WI38 (cell line): ENCODE results near the gene HLA-DMA.
A peak's percentile ranks its signal among the peaks of the same experiment; 100 is the strongest.

Experiments
- H3K4me3 ChIP-seq: 2 replicates; pipeline ENCODE4 v1.5.1; 2011; ENCODE audit warnings: low read depth, mild to moderate bottlenecking, control low read depth, low read length
- TF ChIP-seq, protein P1 (sequence below): IDR thresholded peaks from 2 replicates; pipeline ENCODE4 v1.5.1; 2012; ENCODE audit warnings: low read depth, mild to moderate bottlenecking, control low read depth, low read length

HLA-DMA gene

DNA sequence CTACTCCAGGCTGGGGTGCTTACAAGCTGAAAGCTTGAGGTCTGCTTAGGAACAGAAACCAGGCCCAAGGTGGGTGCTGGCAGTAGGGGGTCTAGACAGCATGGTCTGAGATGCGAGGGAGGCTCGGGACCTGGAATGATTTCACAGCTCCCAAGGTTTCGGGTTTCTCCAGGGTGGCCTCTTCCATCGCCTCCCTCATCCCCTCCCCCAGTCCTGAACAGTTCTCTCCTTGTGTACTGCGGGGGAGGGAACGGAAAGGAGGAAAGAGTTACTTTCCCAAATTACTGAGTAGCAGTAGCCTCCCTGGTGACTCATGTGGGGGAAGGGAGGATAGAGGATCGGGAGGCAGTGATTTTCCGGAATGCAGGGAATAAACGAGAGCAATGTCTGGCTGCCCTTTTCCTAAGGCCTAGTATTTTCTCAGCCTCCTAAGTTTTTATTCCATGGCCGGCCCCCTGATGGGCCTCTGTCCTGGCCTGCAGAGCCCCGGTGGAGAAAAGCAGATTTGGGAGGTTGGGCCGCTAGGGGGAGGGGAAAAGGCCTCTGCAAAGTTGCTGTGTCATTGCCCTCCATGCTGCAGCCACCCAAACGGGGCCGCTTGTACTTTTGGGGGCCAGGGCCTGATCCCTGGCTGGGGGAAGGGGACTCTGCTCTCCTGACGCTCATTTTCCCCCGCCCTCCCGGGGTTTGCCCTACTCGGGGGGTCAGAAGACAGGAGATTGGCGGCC lies 17.0 kb upstream of the HLA-DMA start:
- H3K4me3 ChIP-seq = peak overlapping the region; percentile 87
- TF ChIP-seq, protein P1, sequence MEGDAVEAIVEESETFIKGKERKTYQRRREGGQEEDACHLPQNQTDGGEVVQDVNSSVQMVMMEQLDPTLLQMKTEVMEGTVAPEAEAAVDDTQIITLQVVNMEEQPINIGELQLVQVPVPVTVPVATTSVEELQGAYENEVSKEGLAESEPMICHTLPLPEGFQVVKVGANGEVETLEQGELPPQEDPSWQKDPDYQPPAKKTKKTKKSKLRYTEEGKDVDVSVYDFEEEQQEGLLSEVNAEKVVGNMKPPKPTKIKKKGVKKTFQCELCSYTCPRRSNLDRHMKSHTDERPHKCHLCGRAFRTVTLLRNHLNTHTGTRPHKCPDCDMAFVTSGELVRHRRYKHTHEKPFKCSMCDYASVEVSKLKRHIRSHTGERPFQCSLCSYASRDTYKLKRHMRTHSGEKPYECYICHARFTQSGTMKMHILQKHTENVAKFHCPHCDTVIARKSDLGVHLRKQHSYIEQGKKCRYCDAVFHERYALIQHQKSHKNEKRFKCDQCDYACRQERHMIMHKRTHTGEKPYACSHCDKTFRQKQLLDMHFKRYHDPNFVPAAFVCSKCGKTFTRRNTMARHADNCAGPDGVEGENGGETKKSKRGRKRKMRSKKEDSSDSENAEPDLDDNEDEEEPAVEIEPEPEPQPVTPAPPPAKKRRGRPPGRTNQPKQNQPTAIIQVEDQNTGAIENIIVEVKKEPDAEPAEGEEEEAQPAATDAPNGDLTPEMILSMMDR = no peak

DNA sequence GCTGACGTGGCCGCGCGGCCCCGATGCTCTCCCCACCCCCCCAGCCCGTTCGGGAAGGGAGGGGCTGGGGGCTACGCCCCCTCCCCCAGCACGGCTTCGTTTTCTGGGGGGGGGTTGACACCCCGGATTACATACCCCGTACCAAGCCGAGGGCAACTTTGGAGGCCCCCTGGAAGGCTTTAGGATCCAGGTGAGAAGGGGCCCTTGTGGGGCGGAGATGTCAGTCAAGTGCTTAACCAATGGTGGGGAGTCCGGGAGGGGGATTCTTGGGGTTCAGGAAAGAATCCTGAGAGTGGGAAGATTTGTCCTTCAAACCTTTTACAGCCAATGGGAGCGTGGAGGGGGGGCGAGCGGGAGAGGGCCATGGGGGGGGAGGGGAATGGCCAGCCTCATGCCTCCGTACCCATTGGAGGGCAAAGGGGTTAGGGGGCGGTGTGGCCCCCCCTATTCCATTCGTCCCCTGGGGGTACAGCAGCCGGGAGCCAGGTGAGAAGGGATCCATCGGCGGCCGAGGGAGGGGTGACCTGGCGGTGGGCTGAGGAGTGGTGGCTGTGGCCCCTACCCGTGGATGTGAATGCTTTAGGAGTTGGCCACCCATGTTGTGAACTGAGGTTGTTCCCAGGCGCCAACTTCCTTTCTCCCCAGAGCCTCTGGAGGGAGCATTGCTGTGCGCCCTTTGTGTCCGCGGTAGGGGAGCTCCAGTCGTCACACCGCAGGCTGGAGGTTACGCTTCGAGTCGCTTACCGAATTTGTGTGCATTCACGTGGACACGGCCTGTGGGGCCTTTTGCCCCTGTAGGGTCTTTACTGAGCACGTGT lies 16.2 kb upstream of the HLA-DMA start:
- H3K4me3 ChIP-seq = peak overlapping the region; percentile 87
- TF ChIP-seq, protein P1 = 0 out of 2 replicates have a peak, but pooled peaks have one; percentile 5

DNA sequence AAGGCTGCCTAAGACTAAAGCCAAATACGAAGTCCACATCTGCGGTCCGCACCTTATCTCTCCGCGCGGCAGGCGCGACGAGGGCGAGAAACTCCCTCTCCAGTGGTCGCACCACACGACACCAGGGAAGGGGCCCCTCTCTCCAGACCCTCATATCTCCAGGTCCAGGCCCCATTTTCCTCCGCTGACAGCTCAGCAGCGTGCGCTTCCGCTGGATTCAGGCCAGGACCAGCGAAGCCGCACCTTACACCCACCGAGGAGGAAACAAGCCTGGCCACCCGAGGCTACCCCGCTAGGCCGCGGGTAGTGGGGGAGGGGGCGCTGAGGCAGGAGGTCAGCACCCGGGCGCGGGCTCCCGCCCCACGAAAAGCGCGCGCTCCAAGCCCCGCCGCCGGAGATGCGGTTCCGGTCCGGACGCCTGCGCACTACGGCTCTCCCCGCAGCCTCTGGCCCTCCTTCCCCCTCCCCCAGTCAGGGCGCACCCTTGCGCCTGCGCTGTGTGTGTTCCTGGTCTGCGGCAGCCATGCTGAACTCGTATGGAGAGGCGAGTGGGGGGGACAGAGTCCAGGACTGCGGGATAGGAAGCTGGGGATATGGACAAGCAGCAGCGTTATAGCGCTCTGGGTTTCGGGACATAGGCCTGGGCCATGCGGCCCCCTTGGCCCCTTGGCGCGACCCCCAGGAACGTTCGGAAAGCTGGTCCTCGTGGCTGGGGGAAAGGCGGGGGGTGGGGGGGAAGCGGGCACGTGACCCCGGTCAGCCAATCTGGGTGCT lies 15.4 kb upstream of the HLA-DMA start, which contains the start of gene BRD2:
BRD2 (plus strand) TSS at position 502 of the 774 bp plus-strand sequence. CDS start 4,305 bp downstream, outside the sequence.
- H3K4me3 ChIP-seq = peak within 1 kb of the TSS; percentile 87
- TF ChIP-seq, protein P1 = no peak

DNA sequence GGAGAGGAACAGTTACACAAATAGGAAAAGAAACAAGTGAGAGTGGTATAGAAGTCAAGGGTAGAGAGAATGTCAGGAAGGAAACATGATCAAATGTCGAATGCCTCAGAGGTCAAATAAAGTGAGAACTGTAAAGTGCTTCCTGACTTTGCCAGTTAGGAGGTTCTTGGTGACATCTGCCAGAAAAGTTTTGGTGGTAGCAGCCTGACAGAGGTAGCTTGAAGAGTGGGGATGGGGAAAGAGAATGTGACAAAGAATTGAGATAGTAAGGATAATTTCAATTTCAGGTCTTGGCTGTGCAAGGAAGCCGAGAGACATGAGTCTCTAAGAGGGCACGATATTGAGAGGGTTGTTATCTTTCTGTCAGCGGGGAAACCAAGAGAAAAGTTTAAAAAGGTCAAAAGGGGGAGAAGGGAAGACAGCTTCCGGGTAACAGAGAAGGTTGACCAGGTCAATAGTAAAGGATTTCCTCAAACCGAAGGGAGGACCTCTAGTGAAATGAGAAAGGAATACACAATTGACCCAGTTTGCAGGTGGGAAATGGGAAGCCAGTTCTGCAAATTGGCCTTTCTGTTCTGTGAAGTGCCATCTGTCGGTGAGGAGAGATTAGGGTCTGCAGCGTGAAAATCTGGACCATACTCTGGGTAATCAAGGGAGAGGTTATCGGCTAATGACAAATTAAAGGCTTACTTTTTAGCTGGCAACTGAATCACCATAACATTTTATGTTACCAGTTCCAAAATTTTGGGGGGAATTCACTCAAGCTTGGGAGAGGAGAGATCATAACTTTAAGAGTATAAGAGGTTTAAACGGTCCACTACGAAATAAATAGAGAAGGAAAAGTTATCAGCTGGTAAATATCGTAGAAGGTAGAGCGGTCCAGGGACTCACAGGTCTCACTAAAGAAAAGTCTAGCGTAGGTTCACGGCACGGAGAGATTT lies 14.5 kb upstream of the HLA-DMA start:
- TF ChIP-seq, protein P1 = no peak

DNA sequence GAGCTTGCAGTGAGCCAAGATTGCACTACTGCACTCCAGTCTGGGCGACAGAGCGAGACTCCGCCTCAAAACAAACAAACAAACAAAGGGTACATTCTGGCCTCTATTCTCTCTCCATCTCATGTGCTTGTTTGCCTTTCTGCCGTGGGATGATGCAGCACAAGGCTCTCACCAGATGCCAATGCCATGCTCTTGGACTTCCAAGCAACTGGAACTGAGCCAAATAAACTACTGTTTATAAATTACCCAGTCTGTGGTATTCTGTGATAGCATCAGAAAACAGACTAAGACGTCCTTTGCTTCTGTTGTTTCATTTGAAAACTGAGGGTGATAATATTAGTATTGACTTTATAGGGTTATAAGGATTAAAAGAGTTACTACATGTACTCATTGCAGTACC lies 11.9 kb upstream of the HLA-DMA start:
- no peak overlapping the region for H3K4me3 ChIP-seq
- TF ChIP-seq, protein P1 = no peak

More for the DNA sequence above, 14.5 kb upstream of the HLA-DMA start:
- peak overlapping the region; percentile 87 for H3K4me3 ChIP-seq

DNA sequence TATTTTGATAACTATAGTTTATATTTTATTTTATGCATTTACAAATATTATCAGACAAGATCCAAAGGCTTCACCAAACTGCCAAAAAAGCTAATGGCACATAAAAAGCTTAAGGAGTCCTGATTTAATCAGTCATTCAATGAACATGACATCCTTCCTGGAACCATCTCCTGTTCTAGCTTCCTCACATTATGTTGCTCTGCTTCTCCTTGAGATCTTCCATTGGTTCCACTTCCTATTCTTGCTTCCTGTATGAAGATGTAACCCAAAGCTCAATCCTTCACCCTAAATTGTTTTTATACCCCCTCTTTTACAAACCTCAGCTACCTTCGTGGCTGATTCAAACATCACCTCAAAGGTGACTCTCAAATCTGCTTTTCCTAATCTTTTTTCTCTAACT lies 11.0 kb upstream of the HLA-DMA start:
- no peak overlapping the region for H3K4me3 ChIP-seq
- TF ChIP-seq, protein P1 = no peak
